Activated CD8-positive, alpha-beta T cell treated with anti-CD3 and anti-CD28 coated beads for 36 hours (primary cell): ENCODE measurements around the gene AADAT. TPM values are rescaled to one million over a fixed set of nuclear protein-coding genes. Genes with fewer than 3 reads are reported as not detected.
"Not testable (repeated sequence)": the region's sequence is repeated elsewhere in the genome, so short reads cannot be mapped to it uniquely, and the experiment has no call there.

Source experiments
- ATAC-seq: fragments of 200-7000 bp; cut with Tn5 transposase; one replicate; pipeline ENCODE4 v1.10.0; 2021; ENCODE audit warnings: mild to moderate bottlenecking, moderate library complexity
- CTCF ChIA-PET: fragments of 350-600 bp; sonication (Branson Sonifier 250); formaldehyde crosslinking; loops from one replicate; lab custom pipeline; 2021; ENCODE audit warnings: antibody characterized with exemption; lab: Charles Lee
- POLR2A ChIA-PET: fragments of 350-600 bp; sonication (Branson Sonifier 250); formaldehyde crosslinking; loops from one replicate; lab custom pipeline; 2021; ENCODE audit warnings: antibody characterized with exemption; lab: Charles Lee
- DNase-seq: peaks from one replicate; pipeline ENCODE4 v3.0.0-alpha.2; 2020
- H3K27ac Mint-ChIP-seq: one replicate; pipeline ENCODE4 v1.8.0; 2021; ENCODE audit warnings: mild to moderate bottlenecking, mixed read lengths
- H3K27me3 Mint-ChIP-seq: one replicate; pipeline ENCODE4 v1.8.0; 2021; ENCODE audit warnings: mixed read lengths
- H3K36me3 Mint-ChIP-seq: one replicate; pipeline ENCODE4 v1.8.0; 2021; ENCODE audit warnings: low read depth, mixed read lengths
- H3K4me1 Mint-ChIP-seq: one replicate; pipeline ENCODE4 v1.8.0; 2021; ENCODE audit warnings: low read depth, mixed read lengths
- H3K4me3 Mint-ChIP-seq: one replicate; pipeline ENCODE4 v1.8.0; 2021; ENCODE audit warnings: mild to moderate bottlenecking, moderate library complexity, mixed read lengths
- H3K9me3 Mint-ChIP-seq: one replicate; pipeline ENCODE4 v1.8.0; 2021; ENCODE audit warnings: mixed read lengths
- CTCF ChIP-seq: fragments of 200-600 bp; IDR thresholded peaks from one replicate; pipeline ENCODE4 v1.8.0; 2022; ENCODE audit warnings: antibody characterized with exemption, mild to moderate bottlenecking
- intact Hi-C: fragments of 100-400 bp; cut with micrococcal nuclease; formaldehyde crosslinking; loops from one replicate; pipeline ENCODE4 v1.10.0; 2022
- total RNA-seq, 2 experiments: library from RNA; stranded (reverse); gene quantifications; one replicate each; pipeline ENCODE4 v1.2.3, GENCODE V29; 2021

Gene AADAT
- total RNA-seq, 2 experiments from 2014 or later = not detected

- Mint-ChIP-seq H3K4me1 (no peaks in the 10 kb centered on the region), H3K27me3 (peaks cover 4% of the 10 kb centered on the region), H3K9me3 (no peaks in the 10 kb centered on the region), H3K27ac (no peak overlapping the region), H3K4me3 (no peak overlapping the region), H3K36me3 (no peaks in the 10 kb centered on the region)
- ATAC-seq (no peak), DNase-seq (no peak)
- ChIA-PET CTCF (no interaction called here), POLR2A (no interaction called here)
- TF ChIP-seq CTCF = no peak
- intact Hi-C loops = no loop called here
Measured at GRCh38 chr4:170114636-170115035, 24.9 kb upstream of the AADAT start.

- H3K9me3 Mint-ChIP-seq, CTCF ChIA-PET, ATAC-seq, H3K36me3 Mint-ChIP-seq, POLR2A ChIA-PET, H3K4me3 Mint-ChIP-seq, H3K27ac Mint-ChIP-seq, H3K4me1 Mint-ChIP-seq, DNase-seq, intact Hi-C loops, H3K27me3 Mint-ChIP-seq: not testable (repeated sequence)
Measured at GRCh38 chr4:170114183-170114582, 24.4 kb upstream of the AADAT start.

DNA sequence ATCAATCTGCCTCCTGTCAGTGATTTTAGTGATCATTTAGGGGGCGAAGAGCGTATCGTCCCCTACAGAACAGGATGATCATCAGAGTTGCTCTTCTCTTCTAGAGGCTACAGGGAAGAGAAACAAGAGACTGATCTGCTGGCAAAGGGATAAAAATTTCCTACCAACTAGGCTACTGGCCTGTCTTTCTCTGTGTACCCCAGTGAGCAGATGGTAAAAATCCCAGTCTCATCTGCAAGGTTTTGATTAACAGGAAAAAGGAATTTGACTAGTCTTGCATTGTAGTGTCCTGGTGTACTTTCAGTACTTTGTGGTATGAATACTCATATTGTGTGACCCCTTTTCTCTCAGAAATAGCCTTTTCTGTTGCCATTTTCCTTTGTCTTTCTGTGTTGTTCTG lies 21.8 kb upstream of the AADAT start:
- Mint-ChIP-seq H3K4me3 (no peak overlapping the region), H3K27ac (no peak overlapping the region), H3K4me1 (no peaks in the 10 kb centered on the region), H3K36me3 (no peaks in the 10 kb centered on the region), H3K27me3 (peaks cover 5% of the 10 kb centered on the region), H3K9me3 (no peaks in the 10 kb centered on the region)
- intact Hi-C loops = no loop called here
- POLR2A ChIA-PET = no interaction called here
- no peak for ATAC-seq
- CTCF ChIA-PET = no interaction called here
- TF ChIP-seq CTCF = no peak
- DNase-seq = no peak

- CTCF ChIA-PET = no interaction called here
- H3K9me3 Mint-ChIP-seq = no peaks in the 10 kb centered on the region
Measured at GRCh38 chr4:170111085-170111484, 21.3 kb upstream of the AADAT start.

GRCh38 chr4:170110285-170110672 lies 20.5 kb upstream of the AADAT start:
- H3K27ac Mint-ChIP-seq = no peak overlapping the region
- CTCF ChIA-PET = no interaction called here
- peaks cover 5% of the 10 kb centered on the region for H3K27me3 Mint-ChIP-seq

More at GRCh38 chr4:170111085-170111484, 21.3 kb upstream of the AADAT start:
- Mint-ChIP-seq H3K27ac (no peak overlapping the region), H3K27me3 (peaks cover 5% of the 10 kb centered on the region), H3K4me1 (no peaks in the 10 kb centered on the region), H3K4me3 (no peak overlapping the region), H3K36me3 (no peaks in the 10 kb centered on the region)
- POLR2A ChIA-PET = no interaction called here
- intact Hi-C loops = no loop called here
- DNase-seq (no peak), ATAC-seq (no peak)
- TF ChIP-seq CTCF = no peak

More at GRCh38 chr4:170110285-170110672, 20.5 kb upstream of the AADAT start:
- POLR2A ChIA-PET = no interaction called here
- Mint-ChIP-seq H3K9me3 (no peaks in the 10 kb centered on the region), H3K4me1 (no peaks in the 10 kb centered on the region), H3K36me3 (no peaks in the 10 kb centered on the region), H3K4me3 (no peak overlapping the region)
- no peak for ATAC-seq
- intact Hi-C loops = no loop called here
- DNase-seq = no peak
- TF ChIP-seq CTCF = no peak
